A549 (cell line): ENCODE results near the gene RNU1-4. TPM values are rescaled to one million over a fixed set of nuclear protein-coding genes. Genes with fewer than 3 reads are reported as not detected.
"Not testable (repeated sequence)": the region's sequence is repeated elsewhere in the genome, so short reads cannot be mapped to it uniquely, and the experiment has no call there.

ENCODE experiments used
- ATAC-seq, 2 experiments: fragments of 200-7000 bp in 1 of 2; fragments of >200 bp in 1 of 2; cut with Nextera tagmentation in 1 of 2; cut with Tn5 transposase in 1 of 2; 3 replicates each; pipeline versions ENCODE4 v1.8.0 to v1.9.1; 2018 to 2020; ENCODE audit warnings: mild to moderate bottlenecking in 1 of 2, moderate library complexity in 1 of 2
- CTCF ChIA-PET: fragments of 300-600 bp; sonication (Branson Sonifier 250); formaldehyde crosslinking; extraction: SDS; loops from one replicate; lab custom pipeline; 2021; ENCODE audit warnings: antibody characterized with exemption, inconsistent platforms; lab: Yijun Ruan, JAX
- POLR2A ChIA-PET: fragments of 350-600 bp; formaldehyde crosslinking; extraction: SDS; loops from one replicate; lab custom pipeline; 2021; ENCODE audit warnings: antibody characterized with exemption, inconsistent platforms; lab: Yijun Ruan, JAX
- DNase-seq, 2 experiments: peaks; one replicate each; pipeline versions ENCODE4 v3.0.0 to v3.0.0-alpha.2; 2011 to 2016; ENCODE audit warnings: low read depth in 1 of 2, low spot score in 1 of 2
- FAIRE-seq: peaks from 2 replicates; lab custom pipeline; 2011; peaks lifted over from hg19 to GRCh38; lab: Jason Lieb, UNC
- H3K27ac ChIP-seq, 2 experiments: fragments of >200 bp; sonication (Bioruptor Twin); formaldehyde crosslinking; 3 replicates each; pipeline ENCODE4 v1.5.1; 2016 to 2017
- H3K4me1 ChIP-seq: fragments of >200 bp; sonication (Bioruptor Twin); formaldehyde crosslinking; 3 replicates; pipeline ENCODE4 v1.6.1; 2016
- H3K4me2 ChIP-seq: fragments of >200 bp; sonication (Bioruptor Twin); formaldehyde crosslinking; 3 replicates; pipeline ENCODE4 v1.6.1; 2016
- H3K4me3 ChIP-seq: fragments of >200 bp; sonication (Bioruptor Twin); formaldehyde crosslinking; 3 replicates; pipeline ENCODE4 v1.5.1; 2016
- H3K9me3 ChIP-seq: fragments of >200 bp; sonication (Bioruptor Twin); formaldehyde crosslinking; 3 replicates; pipeline ENCODE4 v1.6.1; 2016
- WGBS: methylation state at CpG from one replicate; pipeline ENCODE4 v1.1.6; 2017; ENCODE audit errors: missing lambda C conversion rate; 5-methylcytosine and 5-hydroxymethylcytosine counted together
- polyA plus RNA-seq, 4 experiments: library from polyadenylated mRNA; depleted of rRNA in 3 of 4; stranded (reverse); fragments of >200 nt; fragmentation: RNase III in 1 of 4; extraction: RNeasy Plus Mini Kit Qiagen cat#74134 plus additional on column Dnase treatment in 1 of 4; gene quantifications; 2 replicates in 3 of 4; 3 replicates in 1 of 4; pipeline ENCODE4 v1.2.3, GENCODE V29; 2011 to 2017

RNU1-4 gene
- polyA plus RNA-seq, 2 of the 4 experiments (the other 2 are of a cell fraction), result 6.6 to 56.2 TPM

- POLR2A ChIA-PET, H3K9me3 ChIP-seq, CTCF ChIA-PET, FAIRE-seq, H3K4me3 ChIP-seq, H3K4me1 ChIP-seq, H3K27ac ChIP-seq, DNase-seq, H3K4me2 ChIP-seq: not testable (repeated sequence)
- peak; percentile 28 to 37; a peak in 2 of 6 replicates for ATAC-seq
- 25% methylated on average over 1 of the region's 1 CpG for WGBS
Observed at GRCh38 chr1:16755385-16755784, 15.1 kb downstream of the RNU1-4 start.

- CTCF ChIA-PET, DNase-seq, FAIRE-seq, H3K4me1 ChIP-seq, POLR2A ChIA-PET, H3K27ac ChIP-seq, ATAC-seq, H3K4me3 ChIP-seq, H3K4me2 ChIP-seq, H3K9me3 ChIP-seq: not testable (repeated sequence)
- WGBS, result 73% methylated on average over 2 of the region's 2 CpGs
Observed at GRCh38 chr1:16755932-16756331, 15.6 kb downstream of the RNU1-4 start.

- FAIRE-seq, POLR2A ChIA-PET, DNase-seq, H3K9me3 ChIP-seq, H3K4me1 ChIP-seq, CTCF ChIA-PET, H3K27ac ChIP-seq, H3K4me3 ChIP-seq, H3K4me2 ChIP-seq: not testable (repeated sequence)
- ATAC-seq, result peak; percentile 62 to 74; a peak in 4 of 6 replicates
- no CpG with 5 or more reads among the region's 6 CpGs for WGBS
Observed at GRCh38 chr1:16757574-16757973, 17.3 kb downstream of the RNU1-4 start.

GRCh38 chr1:16758060-16758459 lies 17.7 kb downstream of the RNU1-4 start:
- H3K27ac ChIP-seq, FAIRE-seq, H3K4me3 ChIP-seq, H3K9me3 ChIP-seq, CTCF ChIA-PET, POLR2A ChIA-PET, ATAC-seq, H3K4me2 ChIP-seq, DNase-seq, H3K4me1 ChIP-seq: not testable (repeated sequence)
- no CpG with 5 or more reads among the region's 5 CpGs for WGBS

- H3K4me1 ChIP-seq, FAIRE-seq, ATAC-seq, H3K4me3 ChIP-seq, CTCF ChIA-PET, DNase-seq, POLR2A ChIA-PET, H3K9me3 ChIP-seq, H3K27ac ChIP-seq, H3K4me2 ChIP-seq: not testable (repeated sequence)
- 93% methylated on average over 20 of the region's 40 CpGs for WGBS
Observed at GRCh38 chr1:16759041-16759493, 18.8 kb downstream of the RNU1-4 start.

- H3K4me2 ChIP-seq, CTCF ChIA-PET: not testable (repeated sequence)
Observed at GRCh38 chr1:16759650-16760455, 19.5 kb downstream of the RNU1-4 start.

GRCh38 chr1:16760456-16760765 lies 20.1 kb downstream of the RNU1-4 start:
- H3K27ac ChIP-seq, H3K9me3 ChIP-seq, DNase-seq, FAIRE-seq, H3K4me2 ChIP-seq, ATAC-seq, CTCF ChIA-PET, POLR2A ChIA-PET, H3K4me3 ChIP-seq: not testable (repeated sequence)
- WGBS, result 100% methylated on average over 3 of the region's 11 CpGs
- peaks cover 15% of the 10 kb centered on the region for H3K4me1 ChIP-seq

More at GRCh38 chr1:16759650-16760455, 19.5 kb downstream of the RNU1-4 start:
- 94% methylated on average over 6 of the region's 62 CpGs for WGBS
- H3K4me1 ChIP-seq, H3K4me3 ChIP-seq, DNase-seq, POLR2A ChIA-PET, H3K9me3 ChIP-seq, FAIRE-seq, ATAC-seq, H3K27ac ChIP-seq: not testable (repeated sequence)

GRCh38 chr1:16760801-16761200 lies 20.5 kb downstream of the RNU1-4 start:
- DNase-seq, H3K27ac ChIP-seq, POLR2A ChIA-PET, ATAC-seq, H3K9me3 ChIP-seq, CTCF ChIA-PET, FAIRE-seq, H3K4me2 ChIP-seq, H3K4me3 ChIP-seq: not testable (repeated sequence)
- 100% methylated on average over 5 of the region's 11 CpGs for WGBS
- H3K4me1 ChIP-seq, result peaks cover 19% of the 10 kb centered on the region
